Endometrial microvascular endothelial cells (primary cell): ENCODE results near the gene MRPS18A. TPM values are rescaled to one million over a fixed set of nuclear protein-coding genes. Genes with fewer than 3 reads are reported as not detected.
"Not testable (repeated sequence)": the region's sequence is repeated elsewhere in the genome, so short reads cannot be mapped to it uniquely, and the experiment has no call there.

Source experiments
- in situ Hi-C: cut with HindIII; loops from 2 replicates; pipeline ENCODE4 v1.10.0; 2017; ENCODE audit warnings: low sequenced_read_pairs, low pct_unique_long_range_greater_than_20kb; ENCODE audit errors: inconsistent ontology term
- total RNA-seq: library from RNA; depleted of rRNA; stranded (reverse); fragments of >200 nt; gene quantifications from one replicate; pipeline ENCODE4 v1.2.3, GENCODE V29; 2015; ENCODE audit errors: inconsistent ontology term

The MRPS18A gene
- total RNA-seq, 1 donor from 2014 or later: 32.7 TPM

DNA sequence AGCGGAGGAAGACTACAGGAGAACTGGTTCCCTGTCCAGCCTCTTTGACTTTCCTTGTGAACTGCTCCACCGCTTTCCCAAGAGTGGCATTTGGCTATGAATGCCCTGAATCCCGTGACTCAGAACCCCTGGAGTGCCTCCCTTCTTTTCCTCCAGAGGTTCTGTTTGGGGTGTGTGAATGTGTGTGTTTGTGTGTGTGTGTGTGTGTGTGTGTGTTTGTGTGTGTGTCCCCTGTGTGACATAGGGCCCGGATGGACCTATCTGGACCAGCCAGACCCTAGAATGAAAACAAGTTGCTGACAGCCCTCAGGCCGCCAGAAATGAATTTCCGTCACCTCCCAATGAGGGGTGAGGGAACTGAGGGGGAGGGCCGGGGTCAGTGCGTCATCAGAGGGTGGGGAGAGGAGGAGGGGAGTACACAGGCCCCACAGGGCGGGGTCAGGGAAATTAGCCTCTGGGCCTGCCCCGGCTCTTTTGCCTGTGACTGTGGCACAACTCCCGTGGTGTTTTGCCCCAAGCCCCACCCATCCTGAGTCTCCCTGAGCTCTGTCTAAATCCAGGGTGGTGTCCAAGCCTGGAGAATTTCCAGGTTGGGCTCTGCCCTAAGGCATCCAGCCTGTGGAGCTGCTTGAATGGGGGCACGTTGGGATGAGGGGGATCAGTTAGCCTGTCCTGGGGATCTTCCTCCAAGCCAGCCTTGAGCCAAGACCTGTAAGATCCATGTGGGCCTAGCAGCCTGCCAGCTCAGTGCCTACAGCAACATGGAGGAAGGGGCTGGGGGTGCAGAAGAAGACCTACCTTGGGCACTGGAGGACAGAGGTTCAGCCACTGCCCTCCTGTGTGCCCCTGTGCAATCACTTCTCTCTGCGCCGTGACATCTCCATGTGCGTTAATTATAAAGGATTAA is 15.2 kb upstream of the MRPS18A start:
- in situ Hi-C loops: no loop called here

DNA sequence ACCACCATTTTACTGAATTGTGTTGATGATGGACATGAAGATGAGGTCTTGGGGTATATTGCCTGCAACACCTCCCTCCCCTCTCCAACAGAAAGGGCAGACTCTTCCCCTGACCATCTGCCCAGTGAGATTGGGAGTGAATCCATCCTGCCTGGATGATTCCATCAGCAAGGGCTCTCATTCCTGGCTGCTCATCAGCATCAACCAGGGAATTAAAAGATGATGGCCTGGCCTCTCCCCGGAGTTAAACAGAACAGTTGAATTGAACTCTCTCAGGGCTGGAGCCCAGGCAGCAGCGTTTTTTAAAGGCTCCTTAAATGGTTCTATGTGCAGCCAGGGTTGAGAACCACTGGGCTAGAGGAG is 14.6 kb upstream of the MRPS18A start:
- in situ Hi-C loops: no loop called here

DNA sequence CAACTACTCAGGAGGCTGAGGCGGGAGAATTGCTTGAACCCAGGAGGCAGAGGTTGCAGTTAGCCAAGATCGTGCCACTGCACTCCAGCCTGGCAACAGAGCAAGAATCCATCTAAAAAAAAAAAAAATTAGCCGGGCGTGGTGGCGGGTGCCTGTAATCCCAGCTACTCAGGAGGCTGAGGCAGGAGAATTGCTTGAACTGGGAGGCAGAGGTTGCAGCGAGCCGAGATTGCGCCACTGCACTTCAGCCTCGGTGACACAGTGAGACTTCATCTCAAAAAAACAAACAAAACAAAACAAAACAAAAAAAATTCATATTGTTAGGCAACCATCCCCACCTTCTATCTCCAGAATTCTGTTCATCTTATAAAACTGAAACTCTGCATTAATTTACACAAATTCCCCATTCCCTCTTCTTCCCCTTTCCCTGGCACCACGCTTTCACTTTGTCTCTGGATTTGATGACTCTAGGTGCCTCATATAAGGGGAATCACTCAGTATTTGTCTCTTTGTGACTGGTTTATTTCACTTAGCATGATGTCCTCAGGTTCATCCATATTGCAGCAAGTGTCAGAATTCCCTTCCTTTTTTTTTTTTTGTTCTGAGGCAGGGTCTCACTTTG is 13.5 kb upstream of the MRPS18A start:
- in situ Hi-C loops: not testable (repeated sequence)

DNA sequence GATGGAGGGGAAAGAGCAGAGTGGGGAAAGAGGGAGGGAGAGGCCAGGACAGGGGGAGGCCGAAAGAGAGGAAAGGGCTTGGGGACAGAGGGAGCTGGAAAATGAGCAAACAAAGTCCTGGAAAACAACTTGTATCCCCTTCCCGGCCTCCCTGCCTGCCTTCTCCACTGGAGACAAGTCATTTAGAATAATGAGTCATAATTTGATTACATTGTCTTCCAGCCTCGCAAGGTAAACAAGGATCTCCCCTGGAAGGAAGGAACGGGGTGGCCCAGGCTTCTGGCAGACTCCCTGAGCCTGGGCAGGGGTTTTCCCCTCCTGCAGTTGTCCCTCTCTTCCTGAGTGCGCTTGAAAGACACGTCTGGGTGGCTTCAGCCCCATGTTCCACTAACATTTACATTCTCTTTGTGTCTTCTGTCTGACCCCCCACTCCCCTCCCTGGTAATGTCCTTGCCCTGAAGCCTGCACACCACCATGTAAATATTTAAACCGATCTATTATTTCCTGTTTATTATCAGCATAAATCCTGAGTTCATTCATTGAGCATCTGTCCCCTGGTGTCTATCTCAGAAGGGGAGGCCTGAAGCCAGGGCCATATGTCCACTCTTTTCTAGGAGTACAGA is 12.1 kb upstream of the MRPS18A start:
- in situ Hi-C loops: no loop called here

DNA sequence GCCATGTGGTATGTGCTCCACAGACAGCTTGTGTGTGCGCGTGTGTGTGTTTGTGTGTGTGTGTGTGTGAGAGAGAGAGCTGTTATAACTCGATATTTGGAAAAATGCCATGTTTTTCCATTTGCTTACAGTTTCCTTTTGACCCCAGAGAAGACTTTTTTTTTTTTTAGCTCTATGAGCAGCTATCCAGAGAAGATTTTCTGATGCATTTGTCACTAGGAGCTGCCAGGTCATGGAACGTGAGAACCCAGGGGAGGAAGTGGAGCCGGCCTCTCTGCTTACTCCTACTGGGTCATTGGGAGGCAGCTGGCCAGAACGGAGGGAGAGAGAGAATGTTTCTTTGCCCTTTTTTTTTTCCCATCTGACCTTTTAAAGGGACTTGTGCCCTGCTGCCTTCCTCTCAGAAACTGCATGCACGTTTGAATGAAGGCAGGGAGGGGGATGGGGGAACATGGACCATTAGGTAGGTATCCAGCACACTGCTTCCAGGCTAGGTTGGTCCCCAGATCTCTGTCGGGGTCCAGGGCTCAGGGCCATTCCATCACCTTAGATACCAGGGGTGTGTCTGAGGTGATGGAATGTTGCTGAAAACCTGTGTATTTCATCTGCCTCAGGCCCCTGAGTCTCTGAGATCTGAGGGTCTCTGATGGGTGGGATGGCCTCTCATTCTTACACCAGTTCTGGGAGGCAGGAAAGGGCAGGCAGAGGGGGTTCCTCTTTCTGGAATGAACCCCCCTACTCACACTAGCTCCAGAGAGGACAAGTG is 11.2 kb upstream of the MRPS18A start:
- in situ Hi-C loops: no loop called here

DNA sequence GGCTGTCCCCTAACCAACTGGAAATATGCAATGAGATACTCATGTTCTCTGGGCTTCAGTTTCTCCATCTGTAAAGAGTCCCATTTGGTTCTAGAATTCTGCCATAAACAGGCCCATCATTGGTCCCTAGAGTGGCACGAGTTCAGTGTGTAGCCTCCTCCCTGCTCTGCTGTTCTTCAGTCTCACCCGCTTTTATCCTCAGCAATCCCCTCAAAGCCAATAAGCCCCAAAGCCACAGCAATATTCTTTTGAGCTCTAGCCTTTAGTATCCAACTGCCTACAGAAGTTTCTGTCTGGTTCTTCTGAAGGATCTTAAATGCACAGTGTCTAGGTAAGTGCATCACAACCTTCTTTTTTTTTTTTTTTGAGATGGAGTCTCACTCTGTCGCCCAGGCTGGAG is 9.8 kb upstream of the MRPS18A start:
- in situ Hi-C loops: no loop called here

DNA sequence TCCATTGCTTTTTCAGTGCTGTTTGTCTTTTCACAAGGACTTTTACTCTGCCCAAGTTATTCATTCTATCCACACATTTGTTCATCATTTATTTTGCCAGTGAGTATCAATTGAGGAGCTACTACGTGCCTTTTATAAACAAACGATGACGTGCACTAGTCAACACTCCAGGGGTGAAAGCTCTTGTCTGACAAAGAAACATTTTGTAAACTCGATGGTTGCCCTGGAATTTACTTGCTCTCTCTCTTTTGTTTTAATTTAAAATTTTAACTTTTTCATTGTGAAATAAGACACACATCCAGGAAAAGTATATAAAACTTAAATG is 8.3 kb upstream of the MRPS18A start:
- in situ Hi-C loops: no loop called here

DNA sequence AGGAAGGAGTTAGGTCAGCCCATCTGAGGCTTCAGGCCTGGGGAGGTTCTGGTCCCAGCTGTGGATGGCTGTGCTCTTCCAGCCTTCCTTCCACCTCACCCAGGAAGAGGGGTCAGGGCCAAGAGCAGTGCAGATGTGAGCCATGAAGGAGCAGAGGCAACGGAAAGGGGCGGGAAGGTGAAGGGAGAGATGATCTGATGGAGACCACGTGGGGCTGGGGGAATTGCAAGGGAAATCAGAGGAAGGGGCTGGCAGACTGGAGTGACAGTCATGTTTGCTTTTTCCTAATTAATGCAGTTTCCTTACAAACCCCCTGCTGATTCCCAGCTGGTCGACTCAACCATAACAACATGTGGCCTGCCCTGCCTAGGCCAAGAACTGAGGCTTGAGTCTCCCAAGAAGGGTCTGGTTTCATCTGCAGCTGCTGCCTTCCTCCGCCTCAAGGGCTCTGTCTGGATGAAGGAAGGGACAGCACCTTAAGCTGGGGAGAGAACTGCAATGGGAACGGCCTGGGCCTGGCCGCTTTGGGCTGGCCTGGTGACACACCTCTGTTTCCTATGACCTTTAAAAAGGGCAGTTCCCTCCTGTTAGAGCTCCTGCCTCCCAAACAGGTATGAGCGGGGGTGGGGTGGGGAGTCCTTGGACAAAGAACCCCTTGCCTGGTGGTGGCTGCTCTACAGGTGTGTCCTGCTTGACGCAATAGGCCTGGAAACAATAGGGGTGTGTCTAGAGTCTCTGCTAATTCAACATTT is 7.8 kb upstream of the MRPS18A start:
- in situ Hi-C loops: no loop called here

DNA sequence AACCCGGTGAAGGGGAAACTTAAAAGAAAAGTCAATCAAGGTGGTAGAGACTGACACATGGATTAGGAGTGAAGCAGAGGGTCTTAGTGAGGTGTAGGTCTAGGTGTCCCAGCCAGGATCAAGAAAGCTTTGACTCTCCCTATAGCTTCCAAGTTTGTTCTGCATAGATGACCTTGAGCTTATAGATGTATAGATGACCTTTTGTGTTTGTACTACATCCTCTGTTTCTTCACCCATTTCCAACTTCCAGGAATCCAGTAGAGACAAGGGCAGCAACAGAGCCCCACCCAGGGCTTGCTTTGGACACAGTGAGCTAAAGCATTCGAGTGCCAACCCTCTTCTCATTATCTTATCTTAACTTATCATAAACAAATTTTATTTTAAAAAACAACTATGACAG is 1.8 kb upstream of the MRPS18A start:
- in situ Hi-C loops: no loop called here

DNA sequence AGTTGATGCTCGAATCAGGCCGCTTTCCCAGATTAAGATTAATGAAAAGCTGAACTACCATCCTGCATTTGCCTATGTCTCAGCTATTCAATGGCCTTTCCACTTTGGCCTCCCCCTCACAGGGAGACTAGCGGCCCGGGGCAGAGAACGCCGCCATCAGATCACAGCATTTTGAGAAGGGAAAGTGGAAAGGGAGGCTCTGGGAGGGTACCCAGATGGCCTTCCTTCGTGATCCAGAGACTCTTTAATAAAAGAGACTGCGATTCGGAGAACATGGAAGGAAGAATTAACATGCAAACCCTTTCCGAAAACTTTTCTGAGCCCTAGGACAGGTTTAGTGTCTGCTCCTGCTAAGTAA is 533 bp downstream of the MRPS18A start:
- in situ Hi-C loops: no loop called here

DNA sequence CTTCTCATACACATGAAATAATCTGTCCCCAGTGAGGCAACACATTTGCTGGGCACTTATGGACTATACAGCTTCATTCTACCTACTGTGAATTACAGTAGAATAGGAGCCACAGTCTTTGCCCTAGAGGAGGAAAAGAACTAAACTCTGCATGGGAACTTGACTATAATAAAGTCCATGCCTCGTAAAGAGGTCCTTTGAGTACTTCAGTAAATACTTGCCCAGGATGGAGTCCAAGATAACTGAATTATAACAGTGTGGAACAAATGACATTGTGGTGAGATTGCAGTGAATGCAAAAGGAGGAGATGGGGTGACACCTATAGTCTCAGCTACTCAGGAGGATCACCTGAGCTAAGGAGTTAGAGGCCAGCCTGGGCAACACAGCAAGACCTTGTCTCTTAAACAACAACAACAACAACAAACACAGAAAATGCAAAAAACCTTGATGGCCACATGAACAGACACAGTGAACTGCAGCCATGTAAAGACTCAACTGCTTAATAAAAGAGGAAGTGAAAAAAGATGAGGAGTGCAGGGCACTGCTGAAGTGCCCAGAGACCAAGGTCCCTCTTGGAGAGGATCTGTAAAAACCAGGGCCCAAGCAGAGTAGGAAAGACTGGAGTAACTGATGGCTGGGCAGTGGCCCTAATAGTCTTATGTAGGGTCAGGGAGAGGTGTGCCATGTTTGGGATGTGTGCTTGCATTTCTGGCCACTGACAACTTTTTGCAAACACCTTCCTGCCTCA is 3.7 kb downstream of the MRPS18A start:
- in situ Hi-C loops: no loop called here

DNA sequence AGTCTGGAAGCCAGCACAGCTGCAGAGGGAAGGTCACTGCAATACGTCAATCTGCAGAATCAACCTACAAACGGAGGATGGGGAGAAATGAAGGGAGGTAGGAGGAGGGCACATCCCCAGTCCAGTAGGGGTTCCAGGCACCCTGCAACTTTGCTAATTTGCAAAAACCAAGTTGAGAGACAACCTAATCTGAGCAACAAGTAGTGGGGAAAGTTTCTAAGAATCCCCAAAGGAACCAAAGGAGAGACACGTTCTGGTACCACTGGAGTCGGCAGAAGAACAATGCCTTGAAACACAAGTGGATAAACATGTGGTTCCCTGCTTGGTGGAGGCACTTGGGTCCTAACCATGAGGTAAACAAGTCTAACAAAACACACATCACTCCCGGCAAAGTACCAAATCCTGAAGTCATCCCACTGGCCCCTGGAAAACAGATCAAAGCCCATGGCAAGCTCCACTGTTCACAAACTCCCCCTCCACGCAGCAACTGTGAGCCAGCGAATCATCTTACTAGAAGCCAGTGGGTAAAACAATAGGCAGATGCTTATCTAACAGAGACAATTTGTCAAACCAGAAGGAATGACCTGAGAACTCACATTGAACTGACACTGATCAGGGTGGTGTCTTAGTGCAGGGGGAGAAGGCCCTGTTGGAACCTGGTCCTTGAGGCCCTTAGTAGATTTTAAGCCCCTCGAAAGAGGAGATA is 4.7 kb downstream of the MRPS18A start:
- in situ Hi-C loops: no loop called here

DNA sequence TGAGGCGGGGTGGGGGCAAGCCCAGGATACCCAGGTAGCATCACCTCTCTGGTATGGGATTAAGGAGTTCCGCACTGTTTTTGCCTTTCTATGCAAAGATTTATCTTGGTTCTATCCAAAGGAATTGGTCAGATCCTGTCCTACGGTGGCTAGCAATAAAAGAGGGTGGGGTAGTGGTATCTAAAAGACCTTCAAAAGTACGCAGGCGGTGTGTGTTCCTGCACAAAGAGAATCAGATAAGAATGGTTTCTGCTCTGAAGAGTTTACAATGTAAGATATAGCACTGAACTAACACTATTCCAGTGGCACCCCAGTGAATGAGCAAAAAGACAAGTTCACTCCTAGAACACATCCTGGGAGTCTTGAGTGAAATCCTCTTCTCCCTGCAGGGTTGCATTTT is 6.3 kb downstream of the MRPS18A start:
- in situ Hi-C loops: no loop called here

DNA sequence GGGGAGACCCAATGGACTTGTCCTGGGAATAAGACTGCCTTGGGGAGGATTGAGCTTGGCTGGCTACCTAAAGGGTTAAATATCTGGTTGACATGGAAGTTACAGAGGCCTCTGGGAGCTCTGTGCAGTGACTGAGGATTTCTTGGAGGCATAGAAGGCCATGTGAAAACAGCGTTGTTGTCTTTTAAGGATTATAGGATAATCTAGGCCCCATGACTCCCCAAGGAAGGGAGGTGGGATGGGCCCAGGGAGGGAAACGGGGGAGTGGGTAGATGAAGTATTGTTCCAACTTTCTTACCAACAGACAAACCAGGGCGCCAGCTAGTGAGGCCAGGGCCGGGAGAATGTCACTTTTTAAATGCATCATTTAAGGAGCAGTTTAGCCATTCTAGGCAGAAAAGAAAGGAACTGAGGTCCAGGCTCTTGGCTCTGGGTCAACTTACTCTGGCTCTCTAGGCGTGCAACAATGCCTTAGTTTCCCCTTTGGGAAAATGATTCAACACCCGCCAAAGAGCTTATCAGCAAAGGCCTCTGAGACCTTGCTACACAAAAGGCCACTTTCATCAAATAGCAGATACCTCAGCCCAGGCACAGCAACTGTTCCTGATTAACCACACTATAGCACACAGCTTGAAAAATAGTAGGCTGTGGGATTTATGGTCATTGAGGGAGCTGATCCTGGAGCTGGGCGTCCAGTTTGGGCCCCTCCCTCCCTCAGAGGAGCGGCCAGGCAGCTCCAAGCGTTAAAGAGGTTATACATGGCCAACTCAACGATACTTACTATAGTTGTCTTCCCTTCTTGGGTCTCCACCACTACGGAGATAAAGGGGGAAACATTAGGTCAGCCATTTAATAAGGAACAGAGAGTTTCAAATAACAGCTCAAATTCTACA is 7.0 kb downstream of the MRPS18A start:
- in situ Hi-C loops: no loop called here

DNA sequence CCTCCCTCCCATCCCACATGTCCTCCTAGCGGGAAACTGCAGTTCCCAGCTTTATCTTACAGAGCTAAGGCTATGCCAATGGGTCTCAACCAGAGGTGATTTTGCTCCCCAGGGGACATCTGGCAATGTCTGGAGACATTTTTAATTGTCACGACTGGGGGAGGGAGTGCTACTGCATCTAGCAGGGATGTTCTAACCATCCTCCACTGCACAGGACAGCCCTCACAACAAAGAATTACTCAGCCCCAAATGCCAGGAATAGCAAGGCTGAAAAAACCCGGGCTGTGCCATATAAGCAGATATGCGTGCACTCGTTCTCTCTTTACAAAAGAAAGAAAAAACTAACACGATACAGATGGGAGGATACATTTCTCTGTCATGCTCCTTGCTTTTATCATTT is 8.5 kb downstream of the MRPS18A start:
- in situ Hi-C loops: no loop called here

DNA sequence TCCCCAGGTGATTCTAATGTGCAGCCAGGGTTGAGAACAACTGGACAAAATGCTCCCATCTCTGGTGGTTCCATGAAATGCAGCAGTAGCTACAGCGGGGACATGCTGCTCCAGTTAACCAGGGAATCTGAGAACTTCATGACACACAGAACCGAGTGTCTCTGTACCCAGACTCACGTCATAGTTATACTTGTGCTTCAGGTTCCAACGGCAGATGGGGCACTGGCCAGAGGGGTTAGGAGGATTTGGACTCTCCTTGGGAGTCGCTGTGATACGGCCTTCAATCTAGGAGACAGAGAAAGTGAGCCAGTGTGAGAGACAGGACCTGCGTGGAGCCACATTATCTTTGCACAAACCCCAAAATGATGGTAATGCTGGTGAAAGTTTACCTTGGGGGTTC is 9.2 kb downstream of the MRPS18A start:
- in situ Hi-C loops: no loop called here

DNA sequence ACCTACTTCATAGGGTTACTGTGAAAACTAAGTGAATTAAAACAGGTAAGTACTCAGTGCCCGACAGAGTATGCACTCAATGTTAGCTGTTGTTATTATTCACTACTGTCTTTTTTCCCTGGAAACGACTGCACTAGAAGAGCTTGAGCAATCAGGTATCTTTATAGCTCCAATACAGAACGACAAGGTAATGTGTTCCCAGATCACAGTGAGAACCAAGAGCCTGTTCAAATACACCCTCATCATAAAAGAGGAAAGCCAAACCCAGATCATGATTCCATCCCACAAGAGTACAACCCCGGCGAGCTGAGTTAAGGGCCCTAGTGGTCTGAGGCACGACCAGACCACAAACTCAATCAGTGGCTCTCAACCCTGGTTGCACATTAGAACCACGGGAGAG is 9.8 kb downstream of the MRPS18A start:
- in situ Hi-C loops: no loop called here
